Measurements from ENCODE around the gene SLC7A14. TPM values are rescaled to one million over a fixed set of nuclear protein-coding genes. Genes with fewer than 3 reads are reported as not detected.

SLC7A14 gene
- total and polyA plus RNA-seq, 2 of the 13 experiments (the other 11 are each of a cell fraction or from before 2014, with no cell fraction given) = not detected

GRCh38 chr3:170425491-170426239 is 160.2 kb downstream of the SLC7A14 start (continued):
- TF ChIP-seq ZNF318 (CRISPR knock-in tag; IDR thresholded peaks at IDR 0.05) (no peak), DPF2 (CRISPR knock-in tag; IDR thresholded peaks at IDR 0.05; ENCODE audit: borderline replicate concordance, low read depth) (peak; percentile 51; the same call in 1 of the 2 replicates), KDM5B (CRISPR knock-in tag; IDR thresholded peaks at IDR 0.05; ENCODE audit: borderline replicate concordance) (peak; percentile 83; the same call in 1 of the 2 replicates), UBTF (CRISPR knock-in tag; IDR thresholded peaks at IDR 0.05) (peak; percentile 50), ZNF564 (CRISPR knock-in tag; IDR thresholded peaks at IDR 0.05) (peak; percentile 45; the same call in 1 of the 2 replicates), FOXK1 (CRISPR knock-in tag; IDR thresholded peaks at IDR 0.05; ENCODE audit: borderline replicate concordance, low read depth) (peak; percentile 41; the same call in 1 of the 2 replicates), MBD4 (IDR thresholded peaks at IDR 0.05; ENCODE audit: borderline replicate concordance, low read length) (no peak; the same call in 1 of the 2 replicates), BCLAF1 (IDR thresholded peaks at IDR 0.05) (no peak), NCOR1 (IDR thresholded peaks at IDR 0.05; ENCODE audit: borderline replicate concordance, low read length) (peak; percentile 50; the same call in 1 of the 2 replicates), DBP (CRISPR knock-in tag; IDR thresholded peaks at IDR 0.05; ENCODE audit: not compliant biosample characterization) (no peak), PRMT3 (CRISPR knock-in tag; IDR thresholded peaks at IDR 0.05; ENCODE audit: borderline replicate concordance, low read depth) (peak; percentile 55; the same call in 1 of the 2 replicates)
